GM12878 (cell line): ENCODE data around the gene MYMX. TPM values are rescaled to one million over a fixed set of nuclear protein-coding genes. Genes with fewer than 3 reads are reported as not detected.

Experiments
- ATAC-seq: fragments of 200-7000 bp; cut with Tn5 transposase; 3 replicates; pipeline ENCODE4 v1.9.1; 2020; ENCODE audit warnings: mild to moderate bottlenecking, moderate library complexity
- BruUV-seq: library from RNA; stranded (reverse); fragments of 400-500 nt; replicated peaks from 2 replicates; lab custom pipeline; 2021; lab: Mats Ljungman, UMichigan
- CTCF ChIA-PET: fragments of 300-600 bp; sonication (Branson Sonifier 250); formaldehyde crosslinking; extraction: SDS; loops from one replicate; lab custom pipeline; 2021; ENCODE audit warnings: inconsistent platforms; lab: Yijun Ruan, JAX
- POLR2A ChIA-PET: fragments of 350-600 bp; formaldehyde crosslinking; extraction: SDS; loops from one replicate; lab custom pipeline; 2021; ENCODE audit warnings: inconsistent platforms; lab: Charles Lee
- RAD21 ChIA-PET: fragments of 300-600 bp; sonication (Branson Sonifier 250); formaldehyde crosslinking; loops from one replicate; lab custom pipeline; 2023; ENCODE audit warnings: antibody characterized with exemption; ENCODE audit not compliant: unreplicated experiment; lab: Charles Lee
- SMC1A ChIA-PET: fragments of 300-600 bp; sonication (Branson Sonifier 250); formaldehyde crosslinking; loops from one replicate; lab custom pipeline; 2023; ENCODE audit not compliant: unreplicated experiment, uncharacterized antibody; lab: Charles Lee
- DNase-seq: peaks from one replicate; pipeline ENCODE4 v3.0.0-alpha.2; 2011; ENCODE audit warnings: low read depth, low spot score
- FAIRE-seq: peaks from 3 replicates; lab custom pipeline; 2011; peaks lifted over from hg19 to GRCh38; lab: Jason Lieb, UNC
- H2AFZ ChIP-seq: 2 replicates; pipeline ENCODE4 v1.6.0; 2011; ENCODE audit warnings: low read depth, low read length, control low read depth; ENCODE audit not compliant: control insufficient read depth
- H3K27ac ChIP-seq: 2 replicates; pipeline ENCODE4 v1.5.1; 2011; ENCODE audit warnings: control low read depth; ENCODE audit not compliant: control insufficient read depth, insufficient read depth
- H3K27me3 ChIP-seq, 2 experiments: replicated peaks in 1 of 2; 2 replicates each; pipeline versions ENCODE4 v1.6.0 to v1.6.1; 2011; ENCODE audit warnings: low read length in 1 of 2; ENCODE audit not compliant: control insufficient read depth in 2 of 2, insufficient read depth in 2 of 2
- H3K36me3 ChIP-seq, 2 experiments: 2 replicates each; pipeline ENCODE4 v1.5.1; 2011; ENCODE audit warnings: low read length in 1 of 2; ENCODE audit not compliant: control insufficient read depth in 2 of 2, insufficient read depth in 2 of 2
- H3K4me1 ChIP-seq: 2 replicates; pipeline ENCODE4 v1.6.1; 2011; ENCODE audit warnings: mild to moderate bottlenecking, low read length, moderate library complexity, mixed read lengths; ENCODE audit not compliant: control insufficient read depth, insufficient read depth
- H3K4me2 ChIP-seq: 2 replicates; pipeline ENCODE4 v1.6.0; 2011; ENCODE audit warnings: control low read depth; ENCODE audit not compliant: control insufficient read depth, insufficient read depth
- H3K4me3 ChIP-seq: fragments of 200-600 bp; sonication (generic); 2 replicates; pipeline ENCODE4 v1.5.1; 2016
- H3K79me2 ChIP-seq: 2 replicates; pipeline ENCODE4 v1.6.0; 2011; ENCODE audit warnings: low read length; ENCODE audit not compliant: control insufficient read depth, insufficient read depth
- H3K9ac ChIP-seq: 2 replicates; pipeline ENCODE4 v1.8.0; 2011; ENCODE audit warnings: low read length, control low read depth, mixed read lengths; ENCODE audit not compliant: control insufficient read depth, insufficient read depth
- H3K9me3 ChIP-seq: replicated peaks from 3 replicates; pipeline ENCODE4 v1.5.1; 2011; ENCODE audit warnings: mild to moderate bottlenecking, low read length; ENCODE audit not compliant: control insufficient read depth, insufficient read depth
- H4K20me1 ChIP-seq: 2 replicates; pipeline ENCODE4 v1.6.0; 2011; ENCODE audit not compliant: control insufficient read depth, insufficient read depth
- BCL11A ChIP-seq: IDR thresholded peaks from 2 replicates; pipeline ENCODE4 v1.6.1; 2011; ENCODE audit warnings: low read depth, low read length
- CBX3 ChIP-seq: fragments of 200-600 bp; sonication (generic); IDR thresholded peaks from 2 replicates; pipeline ENCODE4 v1.6.1; 2016; ENCODE audit warnings: low read depth, borderline replicate concordance
- CHD1 ChIP-seq: IDR thresholded peaks from 2 replicates; pipeline ENCODE4 v1.6.1; 2012; ENCODE audit warnings: low read depth, low read length, improper control_type of control experiment
- EED ChIP-seq: sonication (generic); IDR thresholded peaks from 2 replicates; pipeline ENCODE4 v1.6.1; 2016; ENCODE audit warnings: antibody characterized with exemption, low read depth
- MAX ChIP-seq: IDR thresholded peaks from 2 replicates; pipeline ENCODE4 v1.6.1; 2012; ENCODE audit warnings: low read depth, low read length, improper control_type of control experiment
- MEF2B ChIP-seq: fragments of 450-650 bp; IDR thresholded peaks from 2 replicates; pipeline ENCODE4 v1.6.1; 2018; ENCODE audit warnings: mild to moderate bottlenecking, moderate library complexity; ENCODE audit not compliant: partially characterized antibody, poor library complexity, severe bottlenecking
- MTA2 ChIP-seq: fragments of 450-650 bp; IDR thresholded peaks from 2 replicates; pipeline ENCODE4 v1.6.1; 2016; ENCODE audit warnings: low read depth, mild to moderate bottlenecking, moderate library complexity
- MXI1 ChIP-seq: fragments of 150-350 bp; IDR thresholded peaks from 2 replicates; pipeline ENCODE4 v1.6.1; 2011; ENCODE audit warnings: low read depth, mild to moderate bottlenecking, inconsistent platforms, low read length, improper control_type of control experiment
- MYB ChIP-seq: fragments of 150-350 bp; IDR thresholded peaks from 2 replicates; pipeline ENCODE4 v1.6.1; 2014; ENCODE audit warnings: mild to moderate bottlenecking, low read depth, low read length, borderline replicate concordance
- NKRF ChIP-seq: fragments of 450-650 bp; conservative IDR thresholded peaks from 2 replicates; pipeline ENCODE4 v1.6.1; 2017; ENCODE audit warnings: mild to moderate bottlenecking, moderate library complexity
- NR2C2 ChIP-seq: IDR thresholded peaks from 2 replicates; pipeline ENCODE4 v1.6.1; 2011; ENCODE audit warnings: borderline replicate concordance, low read depth; ENCODE audit not compliant: control insufficient read depth, insufficient read length
- RAD51 ChIP-seq: fragments of 450-650 bp; IDR thresholded peaks from 2 replicates; pipeline ENCODE4 v1.6.1; 2016; ENCODE audit warnings: moderate library complexity, mild to moderate bottlenecking, inconsistent platforms
- RELB ChIP-seq: fragments of 450-650 bp; IDR thresholded peaks from 2 replicates; pipeline ENCODE4 v1.6.1; 2017; ENCODE audit warnings: low read depth, mild to moderate bottlenecking, moderate library complexity
- TBL1XR1 ChIP-seq: IDR thresholded peaks from 2 replicates; pipeline ENCODE4 v1.6.1; 2012; ENCODE audit warnings: low read depth, low read length, improper control_type of control experiment
- TCF12 ChIP-seq: IDR thresholded peaks from 2 replicates; pipeline ENCODE4 v1.6.1; 2011; ENCODE audit warnings: low read depth, mild to moderate bottlenecking, low read length
- ZNF24 ChIP-seq: fragments of 450-650 bp; IDR thresholded peaks from 2 replicates; pipeline ENCODE4 v1.6.1; 2017; ENCODE audit warnings: antibody characterized with exemption, mild to moderate bottlenecking
- WGBS: methylation state at CpG from one replicate; pipeline ENCODE4 v1.1.6; 2016; ENCODE audit warnings: low lambda C conversion rate; ENCODE audit not compliant: insufficient replicate concordance, insufficient coverage; ENCODE audit errors: missing lambda C conversion rate; 5-methylcytosine and 5-hydroxymethylcytosine counted together
- in situ Hi-C: fragments of 300-500 bp; cut with MboI; formaldehyde crosslinking; loops from 9 replicates; pipeline ENCODE4 v1.14.3; 2018; ENCODE audit warnings: mixed read lengths
- intact Hi-C: fragments of 100-400 bp; cut with micrococcal nuclease; formaldehyde crosslinking; loops from one replicate; pipeline ENCODE4 v1.14.2; 2022; ENCODE audit not compliant: unreplicated experiment
- polyA plus RNA-seq, 11 experiments: library from polyadenylated mRNA; depleted of rRNA in 4 of 11; unstranded in 6 of 11; stranded (reverse) in 5 of 11; fragments of >200 nt; fragmentation: Nextera tagmentation in 4 of 11; fragmentation: Illumina TruSeq in 1 of 11; extraction: Ambion mirVana in 4 of 11; extraction: Trizol in 1 of 11; gene quantifications; 1 replicate in 1 of 11; 2 replicates in 10 of 11; pipeline versions ENCODE4 v1.2.1 to v1.2.3, GENCODE V29; 2011 to 2016; ENCODE audit warnings: inconsistent platforms in 2 of 11, missing spikeins in 2 of 11, low read depth in 1 of 11
- total RNA-seq, 4 experiments: library from RNA; depleted of rRNA in 3 of 4; stranded (reverse); fragments of >200 nt in 3 of 4; fragmentation: Illumina TruSeq in 1 of 4; extraction: Trizol in 1 of 4; gene quantifications; 2 replicates each; pipeline versions ENCODE4 v1.2.1 to v1.2.3, GENCODE V29; 2013 to 2021
- TF ChIP-seq, protein P1 (sequence below): fragments of 450-650 bp; IDR thresholded peaks from 2 replicates; pipeline ENCODE4 v1.6.1; 2016; ENCODE audit warnings: mild to moderate bottlenecking

MYMX gene
- total and polyA plus RNA-seq, 10 of the 15 experiments (the other 5 are each of a cell fraction or from before 2014, with no cell fraction given), result not detected

- Histone ChIP-seq H3K27ac (peak overlapping the region; percentile 99), H3K4me2 (peak overlapping the region; percentile 98), H3K36me3 (peaks cover 7 to 11% of the 10 kb centered on the region in 2 experiments; a peak in 3 of 4 replicates), H3K79me2 (peaks cover 61% of the 10 kb centered on the region), H3K4me1 (peaks cover 53% of the 10 kb centered on the region), H3K9me3 (no peaks in the 10 kb centered on the region), H4K20me1 (no peaks in the 10 kb centered on the region), H3K9ac (peak overlapping the region; percentile 90), H2AFZ (no peak overlapping the region), H3K27me3 (no peaks in the 10 kb centered on the region; a peak in 1 of 4 replicates), H3K4me3 (peak overlapping the region; percentile 98)
- ChIA-PET SMC1A (interaction anchor here (0.7 to 1.5 kb wide), 5 partner anchors 9 to 92 kb away, joined by 3 to 7 read pairs (median 4); no protein-coding TSS in a partner anchor), RAD21 (interaction anchor here (0.8 to 1.6 kb wide), 5 partner anchors 8 to 42 kb away, joined by 3 to 6 read pairs (median 3); partner anchors contain the start of gene HSP90AB1), POLR2A (interaction anchor here (0.5 to 10.7 kb wide), 13 partner anchors 10 to 874 kb away, joined by 3 to 131 read pairs (median 4); partner anchors contain the start of gene HSP90AB1), CTCF (interaction anchor here (0.7 to 6.3 kb wide), 20 partner anchors 9 to 605 kb away, joined by 3 to 163 read pairs (median 6); partner anchors contain the start of genes AARS2 and HSP90AB1)
- TSS peak; percentile 57 for BruUV-seq
- in situ Hi-C loops, result loop anchor here (5.0 kb wide), 1 partner anchor 73 kb away; no protein-coding TSS in a partner anchor
- intact Hi-C loops, result loop anchor here (2.0 kb wide), 1 partner anchor 48 kb away; the partner anchor contains the start of gene AARS2
- under 1% methylated on average over 13 of the region's 13 CpGs for WGBS
- FAIRE-seq, result peak; percentile 41
- no peak for DNase-seq
- ATAC-seq, result peak; percentile 54
- TF ChIP-seq MEF2B (peak; percentile 2), TBL1XR1 (peak; percentile 9; the same call in 1 of the 2 replicates), NR2C2 (no peak), ZNF24 (peak; percentile 32; the same call in 1 of the 2 replicates), MYB (no peak), NKRF (peak; percentile 41; the same call in 1 of the 2 replicates), RAD51 (peak; percentile 31; the same call in 1 of the 2 replicates), CBX3 (no peak), TCF12 (peak; percentile 84), EED (peak; percentile 51), MXI1 (peak; percentile 79), CHD1 (peak; percentile 26; the same call in 1 of the 2 replicates), RELB (peak; percentile 25; the same call in 1 of the 2 replicates), MTA2 (0 out of 2 replicates have a peak, but pooled peaks have one; percentile 9), MAX (no peak), BCL11A (no peak)
- TF ChIP-seq, protein P1, sequence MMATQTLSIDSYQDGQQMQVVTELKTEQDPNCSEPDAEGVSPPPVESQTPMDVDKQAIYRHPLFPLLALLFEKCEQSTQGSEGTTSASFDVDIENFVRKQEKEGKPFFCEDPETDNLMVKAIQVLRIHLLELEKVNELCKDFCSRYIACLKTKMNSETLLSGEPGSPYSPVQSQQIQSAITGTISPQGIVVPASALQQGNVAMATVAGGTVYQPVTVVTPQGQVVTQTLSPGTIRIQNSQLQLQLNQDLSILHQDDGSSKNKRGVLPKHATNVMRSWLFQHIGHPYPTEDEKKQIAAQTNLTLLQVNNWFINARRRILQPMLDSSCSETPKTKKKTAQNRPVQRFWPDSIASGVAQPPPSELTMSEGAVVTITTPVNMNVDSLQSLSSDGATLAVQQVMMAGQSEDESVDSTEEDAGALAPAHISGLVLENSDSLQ, result peak; percentile 43
Observed at GRCh38 chr6:44264154-44265006, 47.7 kb downstream of the MYMX start.
